HepG2 (cell line): ENCODE data around the gene MYH9. TPM values are rescaled to one million over a fixed set of nuclear protein-coding genes. Genes with fewer than 3 reads are reported as not detected.
A peak's percentile ranks its signal among the peaks of the same experiment; 100 is the strongest.

Experiments used
- BRCA1 ChIP-seq: sonication (generic); formaldehyde crosslinking; IDR thresholded peaks from 2 replicates; pipeline ENCODE4 v1.4.0; 2020; ENCODE audit warnings: missing genetic modification reagents
- CBX2 ChIP-seq, 2 experiments: fragments of 200-600 bp in 1 of 2; sonication (generic); formaldehyde crosslinking in 1 of 2; IDR thresholded peaks; 2 replicates each; pipeline versions ENCODE4 v1.7.0 to v1.8.1; 2018 to 2022; ENCODE audit warnings: low read depth in 2 of 2, low read length in 1 of 2, mild to moderate bottlenecking in 1 of 2, missing genetic modification reagents in 1 of 2
- ELF4 ChIP-seq: sonication (generic); formaldehyde crosslinking; IDR thresholded peaks from 2 replicates; pipeline ENCODE4 v1.5.0; 2020; ENCODE audit warnings: missing genetic modification reagents, mild to moderate bottlenecking, moderate library complexity, borderline replicate concordance
- FIP1L1 ChIP-seq: fragments of 200-400 bp; formaldehyde crosslinking; IDR thresholded peaks from 2 replicates; pipeline ENCODE4 v1.6.1; 2018; ENCODE audit warnings: low read depth, mild to moderate bottlenecking, low read length, moderate library complexity, borderline replicate concordance; ENCODE audit not compliant: insufficient read depth
- GLI4 ChIP-seq: sonication (generic); formaldehyde crosslinking; IDR thresholded peaks from 2 replicates; pipeline ENCODE4 v1.5.1; 2020; ENCODE audit warnings: missing genetic modification reagents, mild to moderate bottlenecking, moderate library complexity, borderline replicate concordance
- HES4 ChIP-seq: sonication (generic); formaldehyde crosslinking; IDR thresholded peaks from 2 replicates; pipeline ENCODE4 v1.9.0; 2021; ENCODE audit warnings: mild to moderate bottlenecking, missing genetic modification reagents, borderline replicate concordance
- KDM1A ChIP-seq: IDR thresholded peaks from 2 replicates; pipeline ENCODE4 v1.6.1; 2016; ENCODE audit warnings: missing compliant biosample characterization
- KDM3A ChIP-seq: IDR thresholded peaks from 2 replicates; pipeline ENCODE4 v1.6.1; 2018; ENCODE audit warnings: low read depth, missing compliant biosample characterization
- KMT2B ChIP-seq: IDR thresholded peaks from 2 replicates; pipeline ENCODE4 v1.6.1; 2016; ENCODE audit warnings: missing genetic modification reagents, missing compliant biosample characterization
- MIER3 ChIP-seq: IDR thresholded peaks from 2 replicates; pipeline ENCODE4 v1.6.1; 2016; ENCODE audit warnings: missing compliant biosample characterization, borderline replicate concordance
- NCOA1 ChIP-seq: sonication (generic); formaldehyde crosslinking; IDR thresholded peaks from 2 replicates; pipeline ENCODE4 v1.9.0; 2021; ENCODE audit warnings: missing genetic modification reagents
- PITX1 ChIP-seq: sonication (generic); formaldehyde crosslinking; IDR thresholded peaks from 2 replicates; pipeline ENCODE4 v1.5.1; 2020; ENCODE audit warnings: mild to moderate bottlenecking, missing genetic modification reagents
- RAD51 ChIP-seq: fragments of 450-650 bp; IDR thresholded peaks from 2 replicates; pipeline ENCODE4 v1.6.1; 2016; ENCODE audit warnings: borderline replicate concordance
- TBP ChIP-seq: sonication (generic); formaldehyde crosslinking; IDR thresholded peaks from 2 replicates; pipeline ENCODE4 v1.5.0; 2020; ENCODE audit warnings: missing genetic modification reagents
- U2AF2 ChIP-seq: fragments of 200-400 bp; formaldehyde crosslinking; IDR thresholded peaks from 2 replicates; pipeline ENCODE4 v1.6.1; 2017; ENCODE audit warnings: low read depth, mild to moderate bottlenecking, low read length
- ZBTB7A ChIP-seq: sonication (generic); formaldehyde crosslinking; IDR thresholded peaks from 2 replicates; pipeline ENCODE4 v1.8.0; 2022; ENCODE audit warnings: mild to moderate bottlenecking, missing genetic modification reagents
- ZFP90 ChIP-seq: sonication (generic); formaldehyde crosslinking; IDR thresholded peaks from 2 replicates; pipeline ENCODE4 v1.8.0; 2022; ENCODE audit warnings: missing genetic modification reagents, mild to moderate bottlenecking, inconsistent platforms, borderline replicate concordance
- ZNF335 ChIP-seq: sonication (generic); formaldehyde crosslinking; IDR thresholded peaks from 2 replicates; pipeline ENCODE4 v1.4.0; 2020; ENCODE audit warnings: missing genetic modification reagents
- ZNF549 ChIP-seq: sonication (generic); formaldehyde crosslinking; IDR thresholded peaks from 2 replicates; pipeline ENCODE4 v1.5.0; 2020; ENCODE audit warnings: missing genetic modification reagents
- ZNF768 ChIP-seq: sonication (generic); formaldehyde crosslinking; IDR thresholded peaks from 2 replicates; pipeline ENCODE4 v1.4.0; 2020; ENCODE audit warnings: missing genetic modification reagents
- ZNF841 ChIP-seq: sonication (generic); formaldehyde crosslinking; IDR thresholded peaks from 2 replicates; pipeline ENCODE4 v1.8.1; 2023; ENCODE audit warnings: missing genetic modification reagents, borderline replicate concordance
- polyA plus RNA-seq, 8 experiments: library from polyadenylated mRNA; depleted of rRNA in 3 of 8; stranded (reverse) in 7 of 8; unstranded in 1 of 8; fragments of >200 nt; fragmentation: Illumina TruSeq in 4 of 8; extraction: Trizol in 4 of 8; gene quantifications; 2 replicates each; pipeline versions ENCODE4 v1.2.1 to v1.2.3, GENCODE V29; 2011 to 2016; ENCODE audit warnings: low read depth in 4 of 8, missing spikeins in 1 of 8, mixed read lengths in 1 of 8; ENCODE audit not compliant: insufficient read depth in 1 of 8
- total RNA-seq, 5 experiments: library from RNA; depleted of rRNA; stranded (reverse); fragments of >200 nt; fragmentation: Illumina TruSeq; extraction: Trizol; gene quantifications; 2 replicates each; pipeline ENCODE4 v1.2.3, GENCODE V29; 2016; ENCODE audit warnings: low read depth in 1 of 5
- TF ChIP-seq, protein P1 (sequence below): sonication (generic); formaldehyde crosslinking; IDR thresholded peaks from 2 replicates; pipeline ENCODE4 v1.9.0; 2021; ENCODE audit warnings: missing genetic modification reagents, borderline replicate concordance
- TF ChIP-seq, protein P2 (sequence below): sonication (generic); formaldehyde crosslinking; IDR thresholded peaks from 2 replicates; pipeline ENCODE4 v1.5.1; 2020; ENCODE audit warnings: missing genetic modification reagents, mild to moderate bottlenecking, borderline replicate concordance
- TF ChIP-seq, protein P3 (sequence below): sonication (generic); formaldehyde crosslinking; IDR thresholded peaks from 2 replicates; pipeline ENCODE4 v1.8.1; 2023; ENCODE audit warnings: mild to moderate bottlenecking, missing genetic modification reagents
- TF ChIP-seq, protein P4 (sequence below): sonication (generic); formaldehyde crosslinking; conservative IDR thresholded peaks from 2 replicates; pipeline ENCODE4 v1.4.0; 2020; ENCODE audit warnings: missing genetic modification reagents

Gene MYH9
- total and polyA plus RNA-seq, 2 of the 13 experiments (the other 11 are each of a cell fraction or from before 2014, with no cell fraction given): 50.7 to 98.5 TPM

DNA sequence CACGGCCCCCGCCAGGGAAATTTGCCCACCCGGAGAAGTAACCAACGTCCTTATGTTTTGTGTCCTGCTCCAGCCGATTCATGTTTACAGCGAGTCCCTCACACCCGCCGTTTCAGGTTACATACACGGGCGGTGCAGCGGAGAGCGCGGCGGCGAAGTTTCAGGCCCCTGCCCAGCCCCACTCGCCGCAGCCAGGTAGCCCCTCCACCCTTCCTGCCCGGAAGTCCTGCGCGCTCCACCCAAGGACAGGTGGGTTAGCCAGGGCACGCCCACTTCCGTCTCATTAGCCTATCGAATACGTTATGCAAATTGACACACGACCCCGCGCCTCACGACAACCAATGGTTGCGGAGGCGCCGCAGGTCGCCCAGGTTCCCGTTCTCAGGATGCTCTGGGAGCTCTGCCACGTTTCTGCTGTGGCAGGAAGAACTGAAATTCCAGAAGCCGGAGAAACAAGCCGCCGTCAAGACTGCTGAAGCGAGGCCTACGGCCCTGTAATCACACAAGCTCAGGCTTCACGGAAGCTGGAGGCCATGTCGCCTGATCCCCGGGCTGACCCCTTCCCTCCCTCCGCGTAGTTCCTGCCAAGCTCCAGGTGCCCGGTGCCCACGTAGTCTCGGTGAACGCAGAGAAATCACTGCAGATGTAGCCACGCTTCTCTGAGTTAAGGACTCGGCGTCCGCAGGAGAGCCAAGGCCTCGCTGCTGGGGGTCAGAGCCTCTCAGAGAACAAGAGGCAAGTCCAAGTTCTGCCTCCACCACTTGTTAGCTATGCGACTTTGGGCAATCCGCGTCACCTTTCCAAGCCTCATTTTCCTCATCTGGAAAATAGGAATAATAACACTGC lies 22.4 kb upstream of the MYH9 start (continued):
- TF ChIP-seq, protein P1, sequence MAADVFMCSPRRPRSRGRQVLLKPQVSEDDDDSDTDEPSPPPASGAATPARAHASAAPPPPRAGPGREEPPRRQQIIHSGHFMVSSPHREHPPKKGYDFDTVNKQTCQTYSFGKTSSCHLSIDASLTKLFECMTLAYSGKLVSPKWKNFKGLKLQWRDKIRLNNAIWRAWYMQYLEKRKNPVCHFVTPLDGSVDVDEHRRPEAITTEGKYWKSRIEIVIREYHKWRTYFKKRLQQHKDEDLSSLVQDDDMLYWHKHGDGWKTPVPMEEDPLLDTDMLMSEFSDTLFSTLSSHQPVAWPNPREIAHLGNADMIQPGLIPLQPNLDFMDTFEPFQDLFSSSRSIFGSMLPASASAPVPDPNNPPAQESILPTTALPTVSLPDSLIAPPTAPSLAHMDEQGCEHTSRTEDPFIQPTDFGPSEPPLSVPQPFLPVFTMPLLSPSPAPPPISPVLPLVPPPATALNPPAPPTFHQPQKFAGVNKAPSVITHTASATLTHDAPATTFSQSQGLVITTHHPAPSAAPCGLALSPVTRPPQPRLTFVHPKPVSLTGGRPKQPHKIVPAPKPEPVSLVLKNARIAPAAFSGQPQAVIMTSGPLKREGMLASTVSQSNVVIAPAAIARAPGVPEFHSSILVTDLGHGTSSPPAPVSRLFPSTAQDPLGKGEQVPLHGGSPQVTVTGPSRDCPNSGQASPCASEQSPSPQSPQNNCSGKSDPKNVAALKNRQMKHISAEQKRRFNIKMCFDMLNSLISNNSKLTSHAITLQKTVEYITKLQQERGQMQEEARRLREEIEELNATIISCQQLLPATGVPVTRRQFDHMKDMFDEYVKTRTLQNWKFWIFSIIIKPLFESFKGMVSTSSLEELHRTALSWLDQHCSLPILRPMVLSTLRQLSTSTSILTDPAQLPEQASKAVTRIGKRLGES (CRISPR knock-in tag): no peak
- TF ChIP-seq, protein P2, sequence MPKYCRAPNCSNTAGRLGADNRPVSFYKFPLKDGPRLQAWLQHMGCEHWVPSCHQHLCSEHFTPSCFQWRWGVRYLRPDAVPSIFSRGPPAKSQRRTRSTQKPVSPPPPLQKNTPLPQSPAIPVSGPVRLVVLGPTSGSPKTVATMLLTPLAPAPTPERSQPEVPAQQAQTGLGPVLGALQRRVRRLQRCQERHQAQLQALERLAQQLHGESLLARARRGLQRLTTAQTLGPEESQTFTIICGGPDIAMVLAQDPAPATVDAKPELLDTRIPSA (CRISPR knock-in tag): no peak
- no peak for TF ChIP-seq CBX2 (IDR thresholded peaks at IDR 0.05; ENCODE audit: low read depth, low read length)
- no peak for TF ChIP-seq CBX2 (CRISPR knock-in tag; IDR thresholded peaks at IDR 0.05; ENCODE audit: low read depth)
- no peak for TF ChIP-seq TBP (CRISPR knock-in tag)
- TF ChIP-seq, protein P3, sequence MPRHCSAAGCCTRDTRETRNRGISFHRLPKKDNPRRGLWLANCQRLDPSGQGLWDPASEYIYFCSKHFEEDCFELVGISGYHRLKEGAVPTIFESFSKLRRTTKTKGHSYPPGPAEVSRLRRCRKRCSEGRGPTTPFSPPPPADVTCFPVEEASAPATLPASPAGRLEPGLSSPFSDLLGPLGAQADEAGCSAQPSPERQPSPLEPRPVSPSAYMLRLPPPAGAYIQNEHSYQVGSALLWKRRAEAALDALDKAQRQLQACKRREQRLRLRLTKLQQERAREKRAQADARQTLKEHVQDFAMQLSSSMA (CRISPR knock-in tag): 0 out of 2 replicates have a peak, but pooled peaks have one; percentile 78
- TF ChIP-seq BRCA1 (CRISPR knock-in tag): 0 out of 2 replicates have a peak, but pooled peaks have one; percentile 84
- no peak for TF ChIP-seq KDM1A (CRISPR knock-in tag)
- TF ChIP-seq ZBTB7A: peak; percentile 48; the same call in 1 of the 2 replicates
- TF ChIP-seq FIP1L1: no peak
- TF ChIP-seq ZNF841 (CRISPR knock-in tag): no peak
- 0 out of 2 replicates have a peak, but pooled peaks have one; percentile 70 for TF ChIP-seq ZNF335 (CRISPR knock-in tag)
- no peak for TF ChIP-seq NCOA1 (CRISPR knock-in tag)
- TF ChIP-seq ZNF549 (CRISPR knock-in tag): no peak
- peak; percentile 84; the same call in 1 of the 2 replicates for TF ChIP-seq GLI4 (CRISPR knock-in tag)
- no peak for TF ChIP-seq KDM3A (CRISPR knock-in tag)
- peak; percentile 91 for TF ChIP-seq ELF4 (CRISPR knock-in tag)
- TF ChIP-seq U2AF2: no peak
- no peak for TF ChIP-seq RAD51
- TF ChIP-seq PITX1 (CRISPR knock-in tag): no peak
- 0 out of 2 replicates have a peak, but pooled peaks have one; percentile 67 for TF ChIP-seq ZFP90 (CRISPR knock-in tag)
- 0 out of 2 replicates have a peak, but pooled peaks have one; percentile 5 for TF ChIP-seq ZNF768
- peak; percentile 84 for TF ChIP-seq HES4 (CRISPR knock-in tag)
- TF ChIP-seq, protein P4, sequence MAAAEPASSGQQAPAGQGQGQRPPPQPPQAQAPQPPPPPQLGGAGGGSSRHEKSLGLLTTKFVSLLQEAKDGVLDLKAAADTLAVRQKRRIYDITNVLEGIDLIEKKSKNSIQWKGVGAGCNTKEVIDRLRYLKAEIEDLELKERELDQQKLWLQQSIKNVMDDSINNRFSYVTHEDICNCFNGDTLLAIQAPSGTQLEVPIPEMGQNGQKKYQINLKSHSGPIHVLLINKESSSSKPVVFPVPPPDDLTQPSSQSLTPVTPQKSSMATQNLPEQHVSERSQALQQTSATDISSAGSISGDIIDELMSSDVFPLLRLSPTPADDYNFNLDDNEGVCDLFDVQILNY (CRISPR knock-in tag): no peak
- peak; percentile 41; the same call in 1 of the 2 replicates for TF ChIP-seq KMT2B
- TF ChIP-seq MIER3: peak; percentile 60; the same call in 1 of the 2 replicates
